ENCODE results near the gene PTRHD1.

PTRHD1 gene

DNA sequence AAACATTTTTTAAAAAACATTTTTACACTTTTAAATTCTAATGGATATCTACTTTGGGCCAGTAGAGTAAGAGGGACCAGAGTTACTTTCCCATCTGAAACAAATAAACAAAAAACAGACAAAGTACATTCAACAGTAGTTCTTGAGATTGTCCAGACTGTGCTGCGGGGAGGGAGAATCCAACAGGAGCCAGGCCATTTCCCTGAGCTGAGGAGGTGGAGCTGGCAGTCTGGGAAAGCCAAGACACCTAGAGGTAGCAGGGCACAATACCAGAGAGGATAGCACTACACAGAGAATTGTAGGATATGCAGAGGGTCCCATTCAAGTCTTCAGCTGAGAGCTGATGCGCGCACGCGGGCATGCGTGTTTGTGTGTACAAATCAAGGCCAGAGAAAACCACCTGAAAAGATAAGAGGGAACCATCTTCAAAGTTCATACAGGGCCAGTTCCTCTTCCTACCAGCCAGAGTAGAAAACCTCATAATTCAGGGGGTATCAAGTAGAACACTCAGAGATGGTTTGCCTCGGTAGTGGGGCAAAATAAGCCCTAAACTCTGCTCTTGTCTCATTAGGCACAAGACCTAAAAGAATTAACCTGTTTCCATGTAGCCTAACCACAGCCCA lies 44.0 kb downstream of the PTRHD1 start:
- no peak for DNase-seq

DNA sequence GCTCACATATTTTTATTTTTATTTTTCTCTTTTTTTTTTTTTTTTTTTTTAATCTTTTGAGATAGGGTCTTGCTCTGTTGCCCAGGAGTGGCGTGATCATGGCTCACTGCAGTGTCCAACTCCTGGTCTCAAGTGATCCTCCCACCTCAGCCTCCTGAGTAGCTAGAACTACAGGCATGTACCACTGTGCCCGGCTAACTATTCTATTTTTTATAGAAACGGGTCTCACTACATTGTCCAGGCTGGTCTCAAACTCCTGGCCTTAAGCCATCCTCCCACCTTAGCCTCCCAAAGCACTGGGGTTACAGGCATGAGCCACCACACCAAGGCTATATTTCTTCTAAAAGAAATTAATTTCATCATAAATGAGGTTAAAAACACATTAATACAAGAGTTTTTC lies 45.9 kb downstream of the PTRHD1 start:
- DNase-seq = no peak

DNA sequence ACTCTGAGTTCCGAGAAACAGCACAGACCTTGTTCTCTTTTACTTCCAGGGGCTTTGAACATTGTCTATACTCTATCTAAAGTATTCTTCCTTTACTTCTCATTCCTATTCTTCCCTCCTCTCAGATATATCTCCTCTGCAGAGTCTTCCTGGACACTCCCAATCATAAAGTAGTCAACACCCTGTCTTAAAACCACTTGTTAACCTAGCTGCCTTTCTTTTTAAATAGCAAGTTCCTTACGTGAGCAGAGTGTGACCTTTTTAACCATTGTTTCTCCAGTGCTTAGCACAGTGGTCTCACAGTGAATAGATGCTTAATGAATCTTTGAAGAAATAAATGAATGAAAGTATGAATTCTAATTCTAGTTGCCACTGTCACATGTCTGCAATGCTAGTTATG lies 47.4 kb downstream of the PTRHD1 start:
- no peak for DNase-seq

DNA sequence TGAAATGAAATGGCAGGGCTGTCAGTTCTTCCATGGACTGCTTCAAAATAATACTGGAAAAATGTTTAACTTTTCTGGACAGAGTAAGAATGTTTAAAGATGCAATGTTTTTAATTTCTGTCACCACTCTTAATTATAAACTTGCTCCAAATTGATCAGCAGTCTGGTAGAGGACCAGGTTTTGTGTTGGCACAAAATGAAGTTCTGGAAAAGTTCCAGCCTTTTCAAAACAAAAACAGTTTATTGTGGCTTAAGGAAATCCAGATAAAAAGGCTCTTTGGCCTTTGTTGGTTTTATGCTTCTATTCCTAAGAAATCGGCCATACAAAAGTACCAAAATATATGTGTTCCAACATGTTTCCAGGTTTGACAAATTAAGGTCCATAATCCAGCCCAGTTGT lies 48.8 kb downstream of the PTRHD1 start:
- DNase-seq = no peak

DNA sequence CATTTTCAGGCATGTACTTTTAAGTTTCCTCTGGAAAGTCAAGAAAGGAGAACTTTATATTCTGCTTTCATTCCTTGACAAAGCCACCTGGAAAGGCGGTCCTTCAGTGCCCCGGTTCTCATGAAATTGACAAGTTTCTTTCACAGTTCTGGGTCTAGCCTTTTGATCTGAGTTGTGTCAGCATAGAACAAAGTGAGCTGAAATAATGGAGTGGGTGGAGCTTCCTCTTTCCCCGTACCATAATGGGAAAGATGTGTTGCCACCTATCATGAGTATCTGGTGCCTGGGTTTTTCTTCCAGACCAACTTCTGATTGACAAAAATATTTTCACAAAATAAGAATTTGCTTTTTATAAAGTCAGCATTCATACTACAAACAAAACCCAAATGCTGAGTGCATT lies 49.3 kb downstream of the PTRHD1 start:
- DNase-seq = no peak

DNA sequence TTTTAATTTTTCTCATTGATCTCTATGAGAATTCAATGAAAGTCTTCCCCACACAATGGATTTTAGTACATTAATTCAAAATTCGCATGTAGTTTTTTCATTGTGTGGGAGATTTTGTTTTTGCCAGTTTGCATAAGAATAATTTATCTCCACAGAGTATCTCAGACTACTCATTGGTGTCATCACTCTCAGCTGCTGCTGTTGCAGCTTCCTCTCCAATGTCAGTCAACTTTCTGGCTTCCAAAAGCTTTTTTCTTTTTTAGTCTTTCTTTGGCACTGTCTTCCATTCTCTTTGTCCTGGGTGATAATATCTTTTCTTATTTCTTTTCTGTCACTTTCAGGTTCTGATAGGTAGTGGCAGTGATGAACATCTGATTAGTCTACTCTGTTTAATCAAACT lies 50.5 kb downstream of the PTRHD1 start:
- DNase-seq = no peak

DNA sequence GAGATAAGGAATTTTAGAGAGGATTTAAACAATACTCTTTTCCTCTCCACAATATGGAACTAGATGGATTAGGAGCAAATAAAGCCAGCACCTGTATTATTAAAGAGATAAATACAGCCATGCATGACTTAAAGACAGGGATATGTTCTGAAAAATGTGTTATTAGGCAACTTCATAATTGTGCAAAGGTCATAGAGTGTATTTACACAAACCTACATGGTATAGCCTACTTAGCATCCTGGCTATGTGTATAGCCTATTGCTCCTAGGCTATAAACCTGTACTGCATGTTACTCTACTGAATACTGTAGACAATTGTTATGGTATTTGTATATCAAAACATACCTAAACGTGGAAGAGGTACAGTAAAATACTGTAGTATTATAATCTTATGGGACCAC lies 53.0 kb downstream of the PTRHD1 start:
- DNase-seq = no peak

All from activated CD4-positive, alpha-beta T cell treated with anti-CD3 and anti-CD28 coated beads for 1 hour (primary cell).